RWPE2 (cell line): Measurements from ENCODE around the gene TNFAIP1.

ENCODE experiments used
- ATAC-seq: fragments of 200-7000 bp; cut with Tn5 transposase; 3 replicates; pipeline ENCODE4 v1.9.1; 2021; ENCODE audit warnings: low read depth
- DNase-seq: peaks from one replicate; pipeline ENCODE4 v3.0.0-alpha.2; 2020; ENCODE audit warnings: low spot score
- H3K27ac ChIP-seq: fragments of 450-650 bp; 2 replicates; pipeline ENCODE4 v1.5.1; 2017; ENCODE audit warnings: mild to moderate bottlenecking; ENCODE audit not compliant: poor library complexity, severe bottlenecking
- H3K27me3 ChIP-seq: fragments of 250-450 bp; sonication (Bioruptor Pico); 2 replicates; pipeline ENCODE4 v1.5.1; 2021; ENCODE audit warnings: mild to moderate bottlenecking, moderate library complexity; ENCODE audit not compliant: insufficient read depth, poor library complexity, severe bottlenecking
- H3K36me3 ChIP-seq: fragments of 250-450 bp; sonication (Bioruptor Pico); 2 replicates; pipeline ENCODE4 v1.5.1; 2020; ENCODE audit warnings: low read depth, mild to moderate bottlenecking, moderate library complexity
- H3K4me1 ChIP-seq: fragments of 250-450 bp; sonication (Bioruptor Pico); 2 replicates; pipeline ENCODE4 v1.5.1; 2021; ENCODE audit warnings: mild to moderate bottlenecking, moderate library complexity; ENCODE audit not compliant: insufficient read depth, poor library complexity, severe bottlenecking
- H3K4me3 ChIP-seq: fragments of 250-450 bp; sonication (Bioruptor Pico); 2 replicates; pipeline ENCODE4 v1.5.1; 2021; ENCODE audit warnings: mild to moderate bottlenecking, moderate library complexity; ENCODE audit not compliant: severe bottlenecking
- H3K9me3 ChIP-seq: fragments of 250-450 bp; sonication (Bioruptor Pico); 2 replicates; pipeline ENCODE4 v1.5.1; 2021; ENCODE audit warnings: mild to moderate bottlenecking, moderate library complexity; ENCODE audit not compliant: severe bottlenecking
- CTCF ChIP-seq: fragments of 450-650 bp; IDR thresholded peaks from one replicate; pipeline ENCODE4 v1.5.1; 2017; ENCODE audit warnings: mild to moderate bottlenecking, moderate library complexity; ENCODE audit not compliant: poor library complexity, severe bottlenecking

Gene TNFAIP1

GRCh38 chr17:28385037-28385400 lies 49.5 kb downstream of the TNFAIP1 start:
- peak overlapping the region; percentile 20 for H3K4me3 ChIP-seq
- no peak overlapping the region for H3K27ac ChIP-seq
- no peak for TF ChIP-seq CTCF
- ATAC-seq = peak; percentile 11; the same call in 1 of the 3 replicates
- H3K9me3 ChIP-seq = no peaks in the 10 kb centered on the region
- peaks cover 6% of the 10 kb centered on the region for H3K4me1 ChIP-seq
- no peaks in the 10 kb centered on the region for H3K27me3 ChIP-seq
- DNase-seq = no peak
- H3K36me3 ChIP-seq = 0 out of 2 replicates have a peak, but pooled peaks cover 5% of the 10 kb centered on the region

- Histone ChIP-seq H3K4me3 (no peak overlapping the region), H3K4me1 (peaks cover 4% of the 10 kb centered on the region), H3K36me3 (0 out of 2 replicates have a peak, but pooled peaks cover 6% of the 10 kb centered on the region), H3K27ac (no peak overlapping the region), H3K27me3 (no peaks in the 10 kb centered on the region), H3K9me3 (no peaks in the 10 kb centered on the region)
- no peak for ATAC-seq
- DNase-seq = peak; percentile 38
- no peak for TF ChIP-seq CTCF
These were observed 49.8 kb downstream of the TNFAIP1 start for GRCh38 chr17:28385406-28385805.

- Histone ChIP-seq H3K36me3 (0 out of 2 replicates have a peak, but pooled peaks cover 6% of the 10 kb centered on the region), H3K9me3 (no peaks in the 10 kb centered on the region), H3K27ac (no peak overlapping the region), H3K27me3 (no peaks in the 10 kb centered on the region), H3K4me1 (no peaks in the 10 kb centered on the region), H3K4me3 (no peak overlapping the region)
- ATAC-seq (no peak), DNase-seq (no peak)
- TF ChIP-seq CTCF = no peak
These were observed 50.8 kb downstream of the TNFAIP1 start for GRCh38 chr17:28386391-28386790.

- TF ChIP-seq CTCF = no peak
- Histone ChIP-seq H3K27me3 (no peaks in the 10 kb centered on the region), H3K4me3 (no peak overlapping the region), H3K9me3 (no peaks in the 10 kb centered on the region), H3K36me3 (0 out of 2 replicates have a peak, but pooled peaks cover 6% of the 10 kb centered on the region), H3K4me1 (no peaks in the 10 kb centered on the region), H3K27ac (no peak overlapping the region)
- no peak for ATAC-seq
- DNase-seq = peak; percentile 35
These were observed 52.5 kb downstream of the TNFAIP1 start for GRCh38 chr17:28388106-28388505.

GRCh38 chr17:28390141-28390540 lies 54.6 kb downstream of the TNFAIP1 start:
- 0 out of 2 replicates have a peak, but pooled peaks cover 6% of the 10 kb centered on the region for H3K36me3 ChIP-seq
- H3K27me3 ChIP-seq = no peaks in the 10 kb centered on the region
- TF ChIP-seq CTCF = no peak
- H3K4me3 ChIP-seq = no peak overlapping the region
- ATAC-seq (no peak), DNase-seq (no peak)
- peaks cover 5% of the 10 kb centered on the region for H3K4me1 ChIP-seq
- no peaks in the 10 kb centered on the region for H3K9me3 ChIP-seq
- H3K27ac ChIP-seq = no peak overlapping the region
